Nucleus accumbens (tissue), 56 donors: ENCODE measurements around the gene OR1N2.
"Not testable (repeated sequence)": the region's sequence is repeated elsewhere in the genome, so short reads cannot be mapped to it uniquely, and the experiment has no call there.

Experiments used
- DNase-seq, 56 donors: peaks; one replicate each; lab custom pipeline; 2025; lab: John Stamatoyannopoulos, UW

Gene OR1N2, protein sequence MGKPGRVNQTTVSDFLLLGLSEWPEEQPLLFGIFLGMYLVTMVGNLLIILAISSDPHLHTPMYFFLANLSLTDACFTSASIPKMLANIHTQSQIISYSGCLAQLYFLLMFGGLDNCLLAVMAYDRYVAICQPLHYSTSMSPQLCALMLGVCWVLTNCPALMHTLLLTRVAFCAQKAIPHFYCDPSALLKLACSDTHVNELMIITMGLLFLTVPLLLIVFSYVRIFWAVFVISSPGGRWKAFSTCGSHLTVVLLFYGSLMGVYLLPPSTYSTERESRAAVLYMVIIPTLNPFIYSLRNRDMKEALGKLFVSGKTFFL

DNA sequence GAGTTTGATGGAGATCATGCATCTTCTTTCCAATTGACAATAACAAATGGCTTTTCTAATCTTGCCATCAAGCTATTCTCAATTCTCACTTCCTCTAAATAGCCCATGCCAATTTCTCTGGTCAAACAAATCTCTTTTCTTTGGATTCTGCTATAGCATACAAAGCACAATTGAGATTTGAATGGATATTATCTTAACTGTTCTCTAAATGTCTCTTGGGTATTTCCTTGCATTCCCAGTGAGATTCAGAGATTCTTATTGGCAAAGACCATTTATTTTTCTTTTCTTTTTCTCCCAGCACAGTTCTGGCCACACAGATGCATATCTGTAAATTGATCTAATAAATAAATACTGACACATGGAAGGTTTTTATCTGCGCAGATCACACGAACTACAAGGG, at the start of gene OR1N2:
TSS of gene OR1N2 (plus strand) at position 301 of the 400 bp plus-strand sequence. CDS start 100 bp downstream, outside the sequence.
- DNase-seq: no peak

DNA sequence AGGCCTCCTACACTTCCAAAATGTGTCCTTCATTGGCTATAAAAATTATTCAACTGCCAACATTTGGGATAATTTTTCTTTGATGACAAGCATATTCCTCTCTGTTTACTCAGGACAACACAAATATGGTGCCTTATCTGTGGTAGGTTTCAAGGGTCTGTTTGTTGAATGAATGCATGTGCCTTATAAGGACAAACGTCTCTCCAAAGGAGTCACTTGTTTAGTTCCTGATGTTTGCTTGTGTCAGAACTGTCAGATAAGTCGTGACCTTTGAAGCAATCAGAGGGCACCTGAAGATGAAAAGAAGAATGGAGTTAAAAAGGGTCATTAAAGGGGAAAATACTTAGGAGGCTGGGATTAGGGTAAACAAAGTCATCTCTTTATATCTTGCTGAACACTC, 45.9 kb upstream of the OR1N2 start:
- DNase-seq: no peak

DNA sequence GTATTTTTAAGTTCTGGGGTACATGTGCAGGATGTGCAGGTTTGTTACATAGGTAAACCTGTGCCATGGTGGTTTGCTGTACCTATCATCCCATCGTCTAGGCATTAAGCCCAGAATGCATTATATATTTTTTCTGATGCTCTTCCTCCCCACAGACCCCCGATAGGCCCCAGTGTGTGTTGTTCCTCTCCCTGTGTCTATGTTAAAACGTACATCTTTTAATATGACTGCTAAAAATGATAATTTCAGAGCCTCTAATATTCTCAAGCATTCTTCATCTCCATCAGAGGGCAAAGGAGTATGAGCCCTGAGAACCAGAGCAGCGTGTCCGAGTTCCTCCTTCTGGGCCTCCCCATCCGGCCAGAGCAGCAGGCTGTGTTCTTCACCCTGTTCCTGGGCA, 42.4 kb upstream of the OR1N2 start, which contains the start of gene OR1J2:
TSS of gene OR1J2 (plus strand) at position 301 of the 400 bp plus-strand sequence. CDS start at position 301, 0 bp downstream.
- DNase-seq: no peak

DNA sequence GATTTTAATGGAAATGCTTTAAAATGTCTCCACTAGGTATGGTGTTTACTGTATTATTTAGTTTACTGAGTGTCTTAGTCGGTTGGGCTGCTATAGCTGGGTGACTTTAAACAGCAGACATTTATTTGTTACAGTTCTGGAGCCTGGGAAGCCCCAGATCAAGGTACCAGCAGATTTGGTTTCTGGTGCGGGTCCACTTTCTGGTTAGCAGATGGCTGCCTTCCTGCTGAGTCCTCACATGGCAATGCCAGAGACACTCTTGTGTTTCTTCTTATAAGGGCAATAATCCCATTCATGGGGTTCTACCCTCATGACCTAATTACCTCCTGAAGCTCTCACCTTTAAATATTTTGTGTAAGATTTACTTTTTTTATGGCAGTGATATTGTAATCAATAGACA, 34.7 kb upstream of the OR1N2 start:
- no peak for DNase-seq

DNA sequence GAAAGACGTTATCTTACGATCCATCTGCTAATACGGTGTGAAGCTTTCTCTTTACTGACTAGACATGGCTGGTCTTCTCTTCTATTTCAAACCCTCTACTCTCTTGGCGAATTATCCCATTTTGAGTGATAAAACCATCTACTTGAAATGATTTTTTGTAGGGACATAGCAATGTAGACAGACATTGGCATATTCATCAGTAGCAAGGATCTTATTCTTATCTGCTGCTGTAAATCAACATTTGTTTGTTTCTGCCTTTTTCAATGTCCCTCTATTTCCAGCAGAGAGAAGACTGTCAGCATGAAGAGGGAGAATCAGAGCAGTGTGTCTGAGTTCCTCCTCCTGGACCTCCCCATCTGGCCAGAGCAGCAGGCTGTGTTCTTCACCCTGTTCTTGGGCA, 34.1 kb upstream of the OR1N2 start, which contains the start of gene OR1J4:
TSS of gene OR1J4 (plus strand) at position 301 of the 400 bp plus-strand sequence. CDS start at position 301, 0 bp downstream.
- DNase-seq: no peak

DNA sequence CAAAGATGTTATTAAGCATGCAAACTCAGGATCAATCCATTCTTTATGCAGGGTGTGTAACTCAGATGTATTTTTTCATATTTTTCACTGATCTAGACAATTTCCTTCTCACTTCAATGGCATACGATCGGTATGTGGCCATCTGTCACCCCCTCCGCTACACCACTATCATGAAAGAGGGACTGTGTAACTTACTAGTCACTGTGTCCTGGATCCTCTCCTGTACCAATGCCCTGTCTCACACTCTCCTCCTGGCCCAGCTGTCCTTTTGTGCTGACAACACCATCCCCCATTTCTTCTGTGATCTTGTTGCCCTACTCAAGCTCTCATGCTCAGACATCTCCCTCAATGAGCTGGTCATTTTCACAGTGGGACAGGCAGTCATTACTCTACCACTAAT, 33.5 kb upstream of the OR1N2 start:
- DNase-seq: no peak

DNA sequence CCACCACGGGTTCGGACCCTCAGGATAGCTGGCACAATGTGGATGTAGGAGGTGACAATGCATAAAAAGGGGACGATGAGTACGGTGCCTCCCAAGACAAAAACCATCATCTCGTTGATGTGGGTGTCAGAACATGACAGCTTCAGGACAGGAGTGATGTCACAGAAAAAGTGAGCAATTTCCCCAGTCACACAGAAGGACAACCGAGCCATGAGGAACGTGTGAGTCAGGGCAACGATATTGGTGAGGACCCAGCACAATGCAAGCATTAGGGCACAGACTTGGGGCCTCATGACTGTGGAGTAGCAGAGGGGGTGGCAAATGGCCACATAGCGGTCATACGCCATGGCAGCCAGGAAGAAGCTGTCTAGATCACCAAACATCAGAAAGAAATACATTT, 26.3 kb upstream of the OR1N2 start:
- no peak for DNase-seq

DNA sequence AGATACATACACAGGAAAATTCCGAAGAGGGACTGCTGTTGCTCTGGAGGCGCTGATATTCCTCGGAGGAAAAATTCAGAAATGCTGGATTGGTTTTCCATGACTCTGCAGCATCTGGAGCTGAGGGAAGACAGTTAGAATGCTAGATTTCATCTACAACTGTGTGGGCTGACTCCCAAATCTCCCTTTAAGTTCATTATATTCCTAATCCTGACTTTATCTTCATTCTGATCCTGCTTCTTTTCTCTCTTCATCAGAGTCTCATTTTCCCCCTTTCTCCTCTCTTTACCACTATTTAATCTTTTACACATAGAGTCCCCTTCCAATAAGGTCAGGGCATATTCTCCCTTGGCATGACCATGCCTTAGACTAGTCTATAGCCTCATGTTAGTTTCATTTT, 25.7 kb upstream of the OR1N2 start, which contains the start of gene OR1N1:
TSS of gene OR1N1 (minus strand) at position 101 of the 400 bp plus-strand sequence. CDS start at position 101, 0 bp downstream.
- DNase-seq: no peak

DNA sequence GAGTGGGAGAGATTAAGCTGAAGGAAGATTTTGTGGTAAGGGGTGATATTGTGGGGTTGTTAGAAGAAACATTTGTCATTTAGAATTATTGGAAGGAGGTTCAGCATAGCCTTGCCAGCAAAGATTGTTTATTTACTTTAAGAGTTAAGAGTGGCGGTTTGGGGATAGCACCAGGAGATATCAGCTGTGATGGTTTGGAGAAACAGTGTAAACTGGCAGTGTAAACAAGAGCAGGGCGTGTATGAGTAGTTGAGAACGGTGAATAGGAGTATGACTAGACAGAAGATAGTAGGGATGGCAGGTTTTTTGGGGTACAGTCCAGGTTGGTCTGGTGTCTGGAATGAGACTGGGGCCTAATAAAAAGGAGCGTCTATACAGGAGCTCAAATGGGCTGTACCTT, 21.8 kb upstream of the OR1N2 start:
- not testable (repeated sequence) for DNase-seq

DNA sequence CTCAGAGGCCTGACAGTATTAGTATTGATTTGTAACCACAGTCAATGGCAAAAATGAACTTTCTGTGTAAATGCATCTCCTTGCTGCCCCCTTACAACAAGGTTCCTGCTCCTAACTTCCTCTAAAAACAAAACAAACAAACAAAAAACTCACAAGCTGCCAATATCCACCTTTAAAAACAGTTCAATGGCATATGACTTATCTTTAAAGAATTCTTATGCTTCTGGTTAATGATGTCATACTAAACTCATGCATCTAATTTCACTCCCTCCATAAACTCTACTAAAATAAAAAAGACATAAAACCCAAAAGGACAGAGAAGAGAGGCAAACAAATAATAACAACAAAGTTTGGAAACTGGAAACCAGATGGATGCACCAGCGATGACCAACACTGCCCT, 16.8 kb upstream of the OR1N2 start:
- no peak for DNase-seq

DNA sequence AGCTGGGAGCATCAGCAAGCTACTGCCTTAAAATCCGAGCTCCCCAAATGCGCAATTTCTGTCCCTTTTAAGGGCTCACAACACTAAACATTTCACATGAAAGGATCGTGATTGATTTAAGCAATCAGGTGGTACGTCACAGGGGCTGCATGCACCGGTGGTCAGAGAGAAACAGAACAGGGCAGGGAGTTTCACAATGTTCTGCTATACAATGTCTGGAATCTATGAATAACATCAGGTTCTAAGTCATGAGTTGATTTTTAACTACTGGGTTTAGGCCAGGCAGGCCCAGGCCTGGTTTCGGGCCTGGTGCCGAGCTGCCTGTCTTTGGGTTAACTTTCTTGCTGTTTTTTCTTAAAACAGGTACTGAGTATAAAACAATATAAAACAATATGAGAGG, 15.8 kb upstream of the OR1N2 start:
- not testable (repeated sequence) for DNase-seq

DNA sequence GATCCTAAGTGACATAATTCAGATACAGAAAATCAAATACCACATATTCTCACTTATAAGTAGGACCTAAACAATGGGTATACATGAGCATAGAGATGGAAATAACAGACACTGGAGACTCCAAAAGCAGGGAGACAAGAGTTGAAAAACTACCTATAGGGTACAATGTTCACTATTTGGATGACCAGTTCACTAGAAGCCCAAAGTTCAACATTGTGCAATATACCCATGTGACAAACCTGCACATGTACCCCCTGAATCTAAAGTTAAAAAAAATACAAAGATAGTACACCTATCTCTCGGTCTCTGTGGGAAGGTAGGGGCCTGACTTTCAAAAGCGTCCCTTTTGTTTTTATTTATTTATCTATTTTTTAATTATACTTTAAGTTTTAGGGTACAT, 14.2 kb upstream of the OR1N2 start:
- DNase-seq: no peak

DNA sequence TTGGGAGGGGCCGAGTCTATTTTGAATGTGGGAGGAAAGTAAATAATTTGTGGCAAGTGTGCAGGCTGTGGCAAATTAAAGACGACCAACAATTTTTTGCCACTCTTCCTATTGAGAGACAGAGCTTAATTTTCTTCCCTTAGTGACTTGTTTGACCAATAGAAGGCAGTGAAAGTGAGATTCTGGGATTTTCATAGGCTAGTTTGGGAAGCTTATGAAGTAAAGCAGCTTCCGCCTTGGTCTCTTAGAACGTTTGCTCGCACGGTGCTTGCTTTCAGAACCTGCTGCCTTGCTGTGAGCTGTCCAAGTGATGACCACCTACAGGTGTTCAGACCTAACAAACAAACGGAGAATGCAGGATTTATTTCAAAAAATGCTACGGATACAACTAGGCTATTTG, 6.7 kb upstream of the OR1N2 start:
- DNase-seq: no peak

DNA sequence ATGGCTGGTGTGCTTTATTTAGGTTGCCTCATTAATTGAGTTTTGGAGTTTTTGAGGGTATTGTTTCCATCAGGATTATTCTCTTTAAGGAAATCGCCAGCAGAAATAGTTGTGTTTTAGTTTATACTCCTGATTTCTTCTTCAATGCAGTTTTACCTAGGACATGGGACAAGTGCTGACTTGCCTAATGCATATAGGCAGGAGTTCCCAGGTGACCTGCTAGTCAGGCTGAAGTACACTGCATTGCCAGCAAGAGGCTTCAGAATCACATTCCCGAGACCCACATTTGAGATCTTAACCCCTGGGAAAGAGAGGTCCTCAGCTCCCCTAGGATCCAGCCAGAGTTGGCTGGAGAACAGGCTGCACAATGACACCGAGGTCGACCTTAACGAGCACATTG, 1.5 kb upstream of the OR1N2 start:
- no peak for DNase-seq

DNA sequence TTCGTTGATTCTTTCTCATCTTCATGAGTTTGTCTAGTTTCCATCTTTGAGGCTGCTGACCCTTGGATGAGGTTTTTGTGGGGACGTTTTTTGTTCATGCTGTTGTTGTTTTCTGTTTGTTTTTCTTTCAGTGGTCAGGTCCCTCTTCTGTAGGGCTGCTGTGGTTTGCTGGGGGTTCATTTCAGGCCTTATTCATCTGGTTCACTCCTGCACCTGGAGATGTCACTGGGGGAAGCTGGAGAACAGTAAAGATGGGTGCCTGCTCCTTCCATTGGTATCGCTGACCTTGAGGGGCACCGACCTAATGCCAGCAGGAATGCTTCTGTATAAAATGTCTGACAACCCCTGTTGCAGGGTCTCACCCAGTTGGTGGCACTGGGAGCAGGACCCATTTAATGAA, 8.5 kb downstream of the OR1N2 start:
- DNase-seq: no peak

DNA sequence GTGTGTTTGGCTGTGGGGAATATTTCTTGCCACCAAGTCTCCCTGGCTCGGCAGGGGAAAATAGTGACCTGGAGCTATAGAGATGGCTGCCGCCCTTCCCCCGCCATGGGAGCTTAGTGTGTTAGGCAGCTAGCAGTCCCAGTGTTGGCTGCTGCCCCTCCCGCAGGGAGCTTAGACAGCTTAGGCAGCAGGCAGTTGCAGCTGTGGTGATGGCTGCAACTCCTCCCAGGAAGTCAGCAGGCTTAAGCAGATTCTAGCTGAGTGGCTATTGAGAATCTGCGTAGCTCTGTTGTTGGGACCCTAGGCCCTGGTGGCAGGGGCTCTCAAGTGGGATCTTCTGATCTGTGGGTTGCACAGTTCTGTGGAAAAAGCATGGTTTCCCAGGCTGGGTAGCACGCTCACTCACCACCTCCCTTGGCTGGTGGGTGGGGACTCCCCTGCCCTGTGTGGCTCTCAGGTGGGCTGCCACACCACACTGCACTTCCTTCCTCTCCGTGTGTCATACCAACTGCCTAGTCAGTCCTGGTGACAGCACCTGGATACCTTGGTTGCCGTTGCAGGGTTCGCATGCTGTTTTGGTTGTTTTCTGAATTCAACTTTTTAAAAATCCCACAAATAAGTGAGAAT, 9.3 kb downstream of the OR1N2 start:
- DNase-seq: no peak

DNA sequence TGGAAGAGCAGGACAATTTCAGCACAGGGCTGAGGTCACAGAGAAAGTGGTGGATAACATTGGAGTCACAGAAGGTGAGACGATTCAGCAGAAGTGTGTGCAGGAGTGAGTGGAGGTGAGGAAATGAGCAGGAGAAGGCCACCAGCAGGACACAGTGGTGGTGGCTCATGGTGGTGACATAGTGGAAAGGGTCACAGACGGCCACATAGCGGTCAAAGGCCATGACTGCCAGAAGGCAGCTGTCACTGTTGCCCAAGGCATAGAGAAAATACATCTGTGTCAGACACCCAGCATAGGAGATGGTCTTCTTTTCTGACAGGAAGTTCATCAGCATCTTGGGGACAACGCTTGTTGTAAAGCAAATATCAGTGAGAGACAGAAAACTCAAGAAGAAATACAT, 15.0 kb downstream of the OR1N2 start:
- no peak for DNase-seq

DNA sequence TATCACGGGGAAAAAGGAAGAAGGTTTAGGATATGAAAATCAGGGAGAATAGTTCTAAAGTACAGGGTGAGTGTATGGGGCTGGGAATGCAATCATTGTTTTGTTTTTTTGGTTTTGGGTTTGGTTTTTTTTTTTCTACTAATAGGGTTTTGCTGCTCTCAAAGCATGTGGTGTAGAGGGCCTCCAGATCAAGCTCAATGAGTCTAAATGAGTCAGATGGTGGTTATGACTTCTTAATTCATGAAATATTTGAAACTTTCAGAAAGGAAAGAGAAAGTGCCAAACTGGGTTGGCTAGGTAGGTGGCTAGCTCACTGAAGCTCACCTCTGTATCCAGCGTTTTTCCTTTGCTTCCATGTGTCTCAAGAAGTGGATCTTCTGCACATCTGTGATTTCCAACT, 19.5 kb downstream of the OR1N2 start:
- no peak for DNase-seq

DNA sequence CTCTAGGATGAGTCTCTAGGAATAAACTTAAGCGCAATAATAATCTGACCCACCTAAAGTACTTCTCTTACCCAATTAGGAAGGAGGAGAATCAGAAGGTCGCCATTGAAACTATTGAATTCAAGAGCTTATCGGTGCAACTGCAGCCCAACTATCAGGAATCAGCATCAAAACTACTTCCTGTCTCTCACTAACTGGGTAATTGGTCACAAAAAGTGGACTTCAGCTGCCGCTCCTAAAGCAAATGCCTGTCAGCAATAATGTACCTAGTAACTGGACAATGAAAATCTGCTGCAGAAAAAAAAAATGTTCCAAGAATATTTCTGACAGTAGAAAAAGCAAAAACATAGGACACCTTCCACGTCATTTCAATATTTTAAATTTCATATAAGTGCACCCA, 27.0 kb downstream of the OR1N2 start:
- no peak for DNase-seq

DNA sequence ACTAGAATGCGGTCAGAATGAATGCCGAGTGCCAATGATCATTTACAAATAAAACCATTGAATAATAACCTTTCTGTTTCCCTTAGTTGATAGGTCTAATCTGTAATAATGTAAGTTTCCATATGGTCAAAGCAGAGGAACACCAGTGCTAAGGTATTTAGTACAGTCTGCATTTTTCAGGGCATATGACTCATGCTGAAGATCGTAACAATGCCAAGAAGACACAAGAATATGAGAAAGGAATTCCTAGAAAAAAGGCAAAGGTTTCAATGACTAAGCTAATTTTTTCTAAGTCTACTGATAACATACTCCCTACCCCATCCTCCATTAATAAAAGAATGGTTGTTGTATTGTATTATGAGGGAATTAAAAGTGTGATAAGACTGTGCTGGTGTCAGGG, 27.4 kb downstream of the OR1N2 start:
- no peak for DNase-seq

DNA sequence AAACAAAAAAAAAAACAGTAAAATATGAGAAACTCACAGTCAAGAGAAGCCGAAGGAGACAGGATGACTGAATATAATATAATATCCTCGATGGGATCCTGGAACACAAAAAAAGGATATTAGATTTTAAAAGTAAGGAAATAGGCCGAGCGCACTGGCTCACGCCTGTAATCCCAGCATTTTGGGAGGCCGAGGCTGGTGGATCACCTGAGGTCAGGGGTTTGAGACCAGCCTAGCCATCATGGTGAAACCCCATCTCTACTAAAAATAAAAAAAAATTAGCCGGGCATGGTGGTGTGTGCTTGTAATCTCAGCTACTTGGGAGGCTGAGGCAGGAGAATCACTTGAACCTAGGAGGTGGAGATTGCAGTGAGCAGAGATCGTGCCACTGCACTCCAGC, 30.4 kb downstream of the OR1N2 start, which contains the start of gene OR1L8:
TSS of gene OR1L8 (minus strand) at position 101 of the 400 bp plus-strand sequence. CDS start 14,907 bp downstream, outside the sequence.
- not testable (repeated sequence) for DNase-seq
